BJ (cell line): Measurements from ENCODE around the gene AK9. TPM values are rescaled to one million over a fixed set of nuclear protein-coding genes. Genes with fewer than 3 reads are reported as not detected.

ENCODE experiments used
- CTCF ChIA-PET: fragments of 350-600 bp; formaldehyde crosslinking; extraction: SDS; loops from one replicate; lab custom pipeline; 2021; ENCODE audit warnings: antibody characterized with exemption, inconsistent platforms; lab: Yijun Ruan, JAX
- POLR2A ChIA-PET: fragments of 300-600 bp; sonication (Branson Sonifier 250); formaldehyde crosslinking; extraction: SDS; loops from one replicate; lab custom pipeline; 2021; ENCODE audit warnings: antibody characterized with exemption; lab: Charles Lee
- DNase-seq: peaks from one replicate; pipeline ENCODE4 v3.0.0-alpha.2; 2011; ENCODE audit warnings: low read depth
- H3K27me3 ChIP-seq: 2 replicates; pipeline ENCODE4 v1.6.0; 2011; ENCODE audit warnings: low read length; ENCODE audit not compliant: control insufficient read depth, insufficient read depth
- H3K36me3 ChIP-seq: 2 replicates; pipeline ENCODE4 v1.5.1; 2011; ENCODE audit warnings: low read length; ENCODE audit not compliant: control insufficient read depth, insufficient read depth
- H3K4me3 ChIP-seq: 2 replicates; pipeline ENCODE4 v1.5.1; 2011; ENCODE audit warnings: low read depth, mild to moderate bottlenecking, control low read depth, low read length
- polyA plus RNA-seq: library from polyadenylated mRNA; depleted of rRNA; stranded (reverse); fragments of >200 nt; gene quantifications from 2 replicates; pipeline ENCODE4 v1.2.3, GENCODE V29; 2011
- TF ChIP-seq, protein P1 (sequence below): IDR thresholded peaks from 2 replicates; pipeline ENCODE4 v1.5.1; 2011; ENCODE audit warnings: low read depth, mild to moderate bottlenecking, control low read depth, inconsistent platforms, low read length, moderate library complexity; ENCODE audit not compliant: insufficient read depth

Gene AK9
- polyA plus RNA-seq, 1 experiment = 1.3 TPM

DNA sequence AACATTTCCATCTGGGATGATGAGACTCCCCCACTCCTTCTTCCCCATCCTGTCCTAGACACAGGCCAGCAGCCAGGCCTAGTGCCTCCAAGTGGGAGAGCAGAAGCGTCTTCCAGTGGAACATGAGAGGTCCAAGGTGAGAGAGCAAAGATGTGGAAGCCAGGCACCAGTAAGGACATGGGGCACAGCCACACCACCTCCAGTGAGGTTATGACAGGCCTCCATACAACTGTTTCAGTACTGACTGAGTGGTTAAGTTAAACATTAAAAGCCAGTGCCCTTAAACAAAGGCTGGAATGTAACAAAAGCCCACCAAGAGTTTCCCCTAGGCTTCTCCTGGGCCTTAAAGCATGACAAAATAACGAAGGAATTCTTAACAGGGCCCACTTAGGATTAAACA is 213.3 kb downstream of the AK9 start:
- TF ChIP-seq, protein P1, sequence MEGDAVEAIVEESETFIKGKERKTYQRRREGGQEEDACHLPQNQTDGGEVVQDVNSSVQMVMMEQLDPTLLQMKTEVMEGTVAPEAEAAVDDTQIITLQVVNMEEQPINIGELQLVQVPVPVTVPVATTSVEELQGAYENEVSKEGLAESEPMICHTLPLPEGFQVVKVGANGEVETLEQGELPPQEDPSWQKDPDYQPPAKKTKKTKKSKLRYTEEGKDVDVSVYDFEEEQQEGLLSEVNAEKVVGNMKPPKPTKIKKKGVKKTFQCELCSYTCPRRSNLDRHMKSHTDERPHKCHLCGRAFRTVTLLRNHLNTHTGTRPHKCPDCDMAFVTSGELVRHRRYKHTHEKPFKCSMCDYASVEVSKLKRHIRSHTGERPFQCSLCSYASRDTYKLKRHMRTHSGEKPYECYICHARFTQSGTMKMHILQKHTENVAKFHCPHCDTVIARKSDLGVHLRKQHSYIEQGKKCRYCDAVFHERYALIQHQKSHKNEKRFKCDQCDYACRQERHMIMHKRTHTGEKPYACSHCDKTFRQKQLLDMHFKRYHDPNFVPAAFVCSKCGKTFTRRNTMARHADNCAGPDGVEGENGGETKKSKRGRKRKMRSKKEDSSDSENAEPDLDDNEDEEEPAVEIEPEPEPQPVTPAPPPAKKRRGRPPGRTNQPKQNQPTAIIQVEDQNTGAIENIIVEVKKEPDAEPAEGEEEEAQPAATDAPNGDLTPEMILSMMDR = no peak
- no peak overlapping the region for H3K4me3 ChIP-seq
- H3K27me3 ChIP-seq = no peaks in the 10 kb centered on the region
- CTCF ChIA-PET = interaction anchor here (1.1 kb wide), 1 partner anchor 33 kb away, joined by 3 read pairs; no protein-coding TSS in a partner anchor
- POLR2A ChIA-PET = no interaction called here
- no peak for DNase-seq
- peaks cover 9% of the 10 kb centered on the region for H3K36me3 ChIP-seq

DNA sequence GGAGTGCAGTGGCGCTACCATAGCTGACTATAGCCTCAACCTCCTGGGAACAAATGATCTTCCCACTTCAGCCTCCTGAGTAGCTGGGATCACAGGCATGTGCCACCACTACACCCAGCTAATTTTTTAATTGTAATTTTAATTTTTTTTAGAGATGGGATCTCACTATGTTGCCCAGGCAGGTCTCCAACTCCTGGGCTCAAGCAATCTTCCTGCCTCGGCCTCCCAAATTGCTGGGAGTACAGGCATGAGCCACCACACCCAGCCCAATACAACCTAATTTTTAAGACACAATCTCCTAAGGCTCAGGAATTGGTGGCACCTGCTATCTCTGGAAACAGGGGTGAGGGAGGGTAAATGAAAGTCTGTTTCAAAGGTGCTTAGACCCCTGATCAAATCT is 213.8 kb downstream of the AK9 start:
- POLR2A ChIA-PET = no interaction called here
- H3K36me3 ChIP-seq = peaks cover 14% of the 10 kb centered on the region
- DNase-seq = no peak
- CTCF ChIA-PET = no interaction called here
- H3K27me3 ChIP-seq = no peaks in the 10 kb centered on the region
- no peak overlapping the region for H3K4me3 ChIP-seq
- TF ChIP-seq, protein P1 = no peak

DNA sequence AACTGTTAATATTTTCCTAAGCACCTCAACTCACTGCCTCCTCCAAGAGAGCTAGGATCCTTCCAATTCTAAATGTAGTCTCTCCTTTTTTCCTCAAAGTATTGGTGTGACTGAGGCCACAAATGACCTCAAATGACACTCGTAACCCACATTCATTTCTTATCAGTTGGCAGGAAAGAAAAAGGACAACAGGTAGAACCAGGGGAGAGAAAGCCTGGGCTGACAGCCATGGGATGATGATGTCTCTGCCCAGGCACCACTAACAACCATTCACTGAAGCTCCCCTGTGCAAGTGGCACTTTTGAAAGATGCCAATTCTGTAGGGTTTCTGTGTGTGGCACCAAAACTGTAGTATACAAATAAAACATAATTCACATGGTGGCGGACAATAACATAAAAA is 215.4 kb downstream of the AK9 start:
- Histone ChIP-seq H3K4me3 (no peak overlapping the region), H3K36me3 (peaks cover 13% of the 10 kb centered on the region), H3K27me3 (no peaks in the 10 kb centered on the region)
- TF ChIP-seq, protein P1 = no peak
- ChIA-PET CTCF (interaction anchor here (1.0 kb wide), 1 partner anchor 13 kb away, joined by 4 read pairs; no protein-coding TSS in a partner anchor), POLR2A (interaction anchor here (0.6 kb wide), 1 partner anchor 564 kb away, joined by 3 read pairs; no protein-coding TSS in a partner anchor)
- DNase-seq = no peak

DNA sequence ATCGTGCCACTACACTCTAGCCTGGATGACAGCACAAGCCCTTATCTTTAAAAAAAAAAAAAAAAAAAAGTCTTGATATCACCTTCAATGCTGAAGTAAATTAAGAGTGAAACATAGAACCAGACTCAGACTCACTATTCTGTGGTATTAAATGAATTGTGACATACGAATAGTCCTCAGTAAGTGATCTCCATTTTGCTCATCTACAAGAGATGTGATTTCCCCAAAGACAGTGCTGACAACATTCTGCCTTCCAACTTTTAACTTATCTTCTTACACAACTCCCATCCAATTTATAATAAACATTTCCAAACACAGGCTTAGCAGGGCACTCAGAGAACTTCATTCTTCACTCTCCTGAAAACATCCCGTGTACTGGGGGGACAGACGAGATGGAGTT is 216.0 kb downstream of the AK9 start:
- Histone ChIP-seq H3K4me3 (no peak overlapping the region), H3K27me3 (no peaks in the 10 kb centered on the region), H3K36me3 (peaks cover 17% of the 10 kb centered on the region)
- ChIA-PET POLR2A (no interaction called here), CTCF (no interaction called here)
- TF ChIP-seq, protein P1 = no peak
- no peak for DNase-seq

DNA sequence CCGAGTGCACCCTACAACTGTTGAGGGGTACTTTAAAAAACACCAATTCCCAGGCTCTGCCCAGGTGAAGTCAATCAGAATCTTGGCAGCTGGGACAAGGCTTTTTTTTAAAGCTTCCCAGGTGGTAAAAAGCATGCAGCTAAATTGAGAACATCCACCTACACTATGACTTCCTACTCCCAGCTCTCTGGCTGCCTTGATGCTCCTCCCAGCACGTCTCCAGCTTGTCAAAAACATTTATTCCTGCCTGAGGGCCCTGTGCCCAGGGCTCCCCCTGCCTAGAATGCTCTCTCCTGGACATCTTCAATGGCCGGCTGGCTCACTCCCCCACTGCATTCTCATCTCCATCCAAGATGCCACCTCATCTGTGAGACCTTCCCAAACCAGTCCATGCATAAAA is 217.9 kb downstream of the AK9 start:
- no peak for DNase-seq
- H3K4me3 ChIP-seq = no peak overlapping the region
- ChIA-PET POLR2A (no interaction called here), CTCF (interaction anchor here (1.1 kb wide), 1 partner anchor 17 kb away, joined by 3 read pairs; no protein-coding TSS in a partner anchor)
- H3K27me3 ChIP-seq = no peaks in the 10 kb centered on the region
- H3K36me3 ChIP-seq = peaks cover 19% of the 10 kb centered on the region
- TF ChIP-seq, protein P1 = no peak
